ENCODE measurements around the gene HOXD3.

HOXD3 gene

GRCh38 chr2:176202491-176202890 is 45.4 kb downstream of the HOXD3 start:
- in situ Hi-C loops (cut with HindIII; ENCODE audit: low sequenced_read_pairs), result no loop called here

GRCh38 chr2:176205126-176205525 is 48.0 kb downstream of the HOXD3 start:
- in situ Hi-C loops (cut with HindIII; ENCODE audit: low sequenced_read_pairs), result no loop called here

- in situ Hi-C loops (cut with HindIII; ENCODE audit: low sequenced_read_pairs), result no loop called here
These were observed 49.0 kb downstream of the HOXD3 start for GRCh38 chr2:176206136-176206535.

DNA sequence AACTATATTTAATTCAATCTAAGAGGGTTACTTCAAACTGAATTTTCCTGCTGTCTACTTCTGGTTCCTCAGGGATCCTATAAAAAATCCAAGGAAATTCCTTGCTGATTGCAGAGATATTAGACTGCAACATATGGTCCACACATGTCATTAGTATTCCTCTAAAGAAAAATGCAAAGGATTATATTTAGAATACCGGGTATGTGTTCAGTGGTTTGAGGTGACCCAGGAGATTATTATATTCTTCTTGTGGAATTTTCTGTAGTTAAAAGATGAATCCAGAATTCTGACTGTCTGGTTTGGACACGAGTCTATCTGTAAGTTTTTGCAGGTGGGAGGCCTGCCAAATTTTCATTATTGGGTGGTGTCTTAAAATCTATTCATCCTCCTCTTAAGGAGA is 49.6 kb downstream of the HOXD3 start:
- in situ Hi-C loops (cut with HindIII; ENCODE audit: low sequenced_read_pairs), result no loop called here

- in situ Hi-C loops (cut with HindIII; ENCODE audit: low sequenced_read_pairs), result no loop called here
These were observed 54.0 kb downstream of the HOXD3 start for GRCh38 chr2:176211110-176211509.

GRCh38 chr2:176212276-176212675 is 55.2 kb downstream of the HOXD3 start:
- in situ Hi-C loops (cut with HindIII; ENCODE audit: low sequenced_read_pairs), result no loop called here

DNA sequence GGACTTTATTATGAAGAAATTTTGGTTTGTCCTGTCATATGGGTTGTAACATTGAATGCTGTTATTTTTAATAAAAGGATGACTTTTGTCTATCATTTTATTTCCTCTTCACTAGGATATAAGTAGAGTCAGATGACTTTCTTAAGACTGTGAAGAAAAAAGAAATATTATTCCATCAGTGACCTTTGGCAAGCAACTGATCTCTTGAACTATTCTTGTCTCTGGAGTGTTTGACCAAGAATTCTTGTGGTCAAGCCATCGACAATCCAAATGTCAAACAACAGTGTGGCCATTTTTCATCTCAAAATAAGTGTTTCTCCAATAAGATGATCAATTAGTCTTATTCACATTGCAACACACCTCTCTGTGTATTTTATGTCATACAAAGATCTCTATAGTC is 56.3 kb downstream of the HOXD3 start:
- in situ Hi-C loops (cut with HindIII; ENCODE audit: low sequenced_read_pairs), result no loop called here

Measured in DLD1 (cell line).